ENCODE measurements around the gene IFNL4. TPM values are rescaled to one million over a fixed set of nuclear protein-coding genes. Genes with fewer than 3 reads are reported as not detected.

The IFNL4 gene
- total and polyA plus RNA-seq, 9 of the 15 experiments (the other 6 are each of a cell fraction or from before 2014, with no cell fraction given), result not detected

- no peak for TF ChIP-seq RAD21 (CRISPR knock-in tag; conservative IDR thresholded peaks at IDR 0.05 in 1 of 2, IDR thresholded peaks at IDR 0.05 in 1 of 2)
- TF ChIP-seq JUNB (CRISPR knock-in tag; conservative IDR thresholded peaks at IDR 0.05), result no peak
- TF ChIP-seq POLR2AphosphoS5 (IDR thresholded peaks at IDR 0.05; ENCODE audit: control insufficient read depth, insufficient read depth, low read depth, low read length), result no peak
- TF ChIP-seq IFI16 (CRISPR knock-in tag; IDR thresholded peaks at IDR 0.05), result no peak
- TF ChIP-seq, protein P1, sequence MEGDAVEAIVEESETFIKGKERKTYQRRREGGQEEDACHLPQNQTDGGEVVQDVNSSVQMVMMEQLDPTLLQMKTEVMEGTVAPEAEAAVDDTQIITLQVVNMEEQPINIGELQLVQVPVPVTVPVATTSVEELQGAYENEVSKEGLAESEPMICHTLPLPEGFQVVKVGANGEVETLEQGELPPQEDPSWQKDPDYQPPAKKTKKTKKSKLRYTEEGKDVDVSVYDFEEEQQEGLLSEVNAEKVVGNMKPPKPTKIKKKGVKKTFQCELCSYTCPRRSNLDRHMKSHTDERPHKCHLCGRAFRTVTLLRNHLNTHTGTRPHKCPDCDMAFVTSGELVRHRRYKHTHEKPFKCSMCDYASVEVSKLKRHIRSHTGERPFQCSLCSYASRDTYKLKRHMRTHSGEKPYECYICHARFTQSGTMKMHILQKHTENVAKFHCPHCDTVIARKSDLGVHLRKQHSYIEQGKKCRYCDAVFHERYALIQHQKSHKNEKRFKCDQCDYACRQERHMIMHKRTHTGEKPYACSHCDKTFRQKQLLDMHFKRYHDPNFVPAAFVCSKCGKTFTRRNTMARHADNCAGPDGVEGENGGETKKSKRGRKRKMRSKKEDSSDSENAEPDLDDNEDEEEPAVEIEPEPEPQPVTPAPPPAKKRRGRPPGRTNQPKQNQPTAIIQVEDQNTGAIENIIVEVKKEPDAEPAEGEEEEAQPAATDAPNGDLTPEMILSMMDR (IDR thresholded peaks at IDR 0.05 in 2 of 3, conservative IDR thresholded peaks at IDR 0.05 in 1 of 3; ENCODE audit: insufficient read depth in 2 of 3, low read depth in 1 of 3, low read length in 3 of 3), result no peak
- TF ChIP-seq GABPB1 (CRISPR knock-in tag; IDR thresholded peaks at IDR 0.05), result 0 out of 2 replicates have a peak, but pooled peaks have one; percentile 0
- TF ChIP-seq HDAC3 (IDR thresholded peaks at IDR 0.05; ENCODE audit: borderline replicate concordance, partially characterized antibody), result no peak
- TF ChIP-seq SREBF1 (IDR thresholded peaks at IDR 0.05; ENCODE audit: borderline replicate concordance, low read depth, low read length), result no peak
- no peak for TF ChIP-seq ZHX1 (conservative IDR thresholded peaks at IDR 0.05; ENCODE audit: low read length)
- TF ChIP-seq CBX8 (IDR thresholded peaks at IDR 0.05; ENCODE audit: borderline replicate concordance, extremely low read depth, low read depth, low read length, poor library complexity, severe bottlenecking), result no peak
- TF ChIP-seq, protein P2, sequence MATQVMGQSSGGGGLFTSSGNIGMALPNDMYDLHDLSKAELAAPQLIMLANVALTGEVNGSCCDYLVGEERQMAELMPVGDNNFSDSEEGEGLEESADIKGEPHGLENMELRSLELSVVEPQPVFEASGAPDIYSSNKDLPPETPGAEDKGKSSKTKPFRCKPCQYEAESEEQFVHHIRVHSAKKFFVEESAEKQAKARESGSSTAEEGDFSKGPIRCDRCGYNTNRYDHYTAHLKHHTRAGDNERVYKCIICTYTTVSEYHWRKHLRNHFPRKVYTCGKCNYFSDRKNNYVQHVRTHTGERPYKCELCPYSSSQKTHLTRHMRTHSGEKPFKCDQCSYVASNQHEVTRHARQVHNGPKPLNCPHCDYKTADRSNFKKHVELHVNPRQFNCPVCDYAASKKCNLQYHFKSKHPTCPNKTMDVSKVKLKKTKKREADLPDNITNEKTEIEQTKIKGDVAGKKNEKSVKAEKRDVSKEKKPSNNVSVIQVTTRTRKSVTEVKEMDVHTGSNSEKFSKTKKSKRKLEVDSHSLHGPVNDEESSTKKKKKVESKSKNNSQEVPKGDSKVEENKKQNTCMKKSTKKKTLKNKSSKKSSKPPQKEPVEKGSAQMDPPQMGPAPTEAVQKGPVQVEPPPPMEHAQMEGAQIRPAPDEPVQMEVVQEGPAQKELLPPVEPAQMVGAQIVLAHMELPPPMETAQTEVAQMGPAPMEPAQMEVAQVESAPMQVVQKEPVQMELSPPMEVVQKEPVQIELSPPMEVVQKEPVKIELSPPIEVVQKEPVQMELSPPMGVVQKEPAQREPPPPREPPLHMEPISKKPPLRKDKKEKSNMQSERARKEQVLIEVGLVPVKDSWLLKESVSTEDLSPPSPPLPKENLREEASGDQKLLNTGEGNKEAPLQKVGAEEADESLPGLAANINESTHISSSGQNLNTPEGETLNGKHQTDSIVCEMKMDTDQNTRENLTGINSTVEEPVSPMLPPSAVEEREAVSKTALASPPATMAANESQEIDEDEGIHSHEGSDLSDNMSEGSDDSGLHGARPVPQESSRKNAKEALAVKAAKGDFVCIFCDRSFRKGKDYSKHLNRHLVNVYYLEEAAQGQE (IDR thresholded peaks at IDR 0.05; ENCODE audit: borderline replicate concordance), result no peak
- TF ChIP-seq, protein P2 (CRISPR knock-in tag; IDR thresholded peaks at IDR 0.05; ENCODE audit: low read depth), result 0 out of 2 replicates have a peak, but pooled peaks have one; percentile 41
Measured at GRCh38 chr19:39203372-39204341, 45.0 kb downstream of the IFNL4 start, which contains the start of gene SYCN (continued).

Data from K562 (cell line).